Type B pancreatic cell (in vitro differentiated cells): ENCODE data around the gene SACM1L. TPM values are rescaled to one million over a fixed set of nuclear protein-coding genes. Genes with fewer than 3 reads are reported as not detected.
"Not testable (repeated sequence)": the region's sequence is repeated elsewhere in the genome, so short reads cannot be mapped to it uniquely, and the experiment has no call there.

Source experiments
- DNase-seq: peaks from one replicate; pipeline ENCODE4 v3.0.0; 2021; ENCODE audit warnings: mixed read lengths; ENCODE audit not compliant: unreplicated experiment; ENCODE audit errors: extremely low spot score
- H3K27ac Mint-ChIP-seq: 2 replicates; pipeline ENCODE4 v1.8.0; 2021; ENCODE audit warnings: mild to moderate bottlenecking, mixed read lengths
- H3K27me3 Mint-ChIP-seq: 2 replicates; pipeline ENCODE4 v1.8.0; 2021; ENCODE audit warnings: mixed read lengths
- H3K36me3 Mint-ChIP-seq: 2 replicates; pipeline ENCODE4 v1.8.0; 2021; ENCODE audit warnings: mixed read lengths
- H3K4me1 Mint-ChIP-seq: one replicate; pipeline ENCODE4 v1.8.0; 2021; ENCODE audit warnings: mixed read lengths; ENCODE audit not compliant: unreplicated experiment
- H3K4me3 Mint-ChIP-seq: 2 replicates; pipeline ENCODE4 v1.8.0; 2021; ENCODE audit warnings: mild to moderate bottlenecking, mixed read lengths
- H3K9me3 Mint-ChIP-seq: 2 replicates; pipeline ENCODE4 v1.8.0; 2021; ENCODE audit warnings: mixed read lengths
- CTCF ChIP-seq: fragments of 200-600 bp; sonication (generic); conservative IDR thresholded peaks from 2 replicates; pipeline ENCODE4 v1.5.0; 2021; ENCODE audit warnings: antibody characterized with exemption, mild to moderate bottlenecking
- total RNA-seq: library from RNA; stranded (reverse); gene quantifications from 2 replicates; pipeline ENCODE4 v1.2.1, GENCODE V29; 2021; ENCODE audit warnings: low replicate concordance

Gene SACM1L
- total RNA-seq, 1 donor from 2014 or later, result 51.6 TPM

DNA sequence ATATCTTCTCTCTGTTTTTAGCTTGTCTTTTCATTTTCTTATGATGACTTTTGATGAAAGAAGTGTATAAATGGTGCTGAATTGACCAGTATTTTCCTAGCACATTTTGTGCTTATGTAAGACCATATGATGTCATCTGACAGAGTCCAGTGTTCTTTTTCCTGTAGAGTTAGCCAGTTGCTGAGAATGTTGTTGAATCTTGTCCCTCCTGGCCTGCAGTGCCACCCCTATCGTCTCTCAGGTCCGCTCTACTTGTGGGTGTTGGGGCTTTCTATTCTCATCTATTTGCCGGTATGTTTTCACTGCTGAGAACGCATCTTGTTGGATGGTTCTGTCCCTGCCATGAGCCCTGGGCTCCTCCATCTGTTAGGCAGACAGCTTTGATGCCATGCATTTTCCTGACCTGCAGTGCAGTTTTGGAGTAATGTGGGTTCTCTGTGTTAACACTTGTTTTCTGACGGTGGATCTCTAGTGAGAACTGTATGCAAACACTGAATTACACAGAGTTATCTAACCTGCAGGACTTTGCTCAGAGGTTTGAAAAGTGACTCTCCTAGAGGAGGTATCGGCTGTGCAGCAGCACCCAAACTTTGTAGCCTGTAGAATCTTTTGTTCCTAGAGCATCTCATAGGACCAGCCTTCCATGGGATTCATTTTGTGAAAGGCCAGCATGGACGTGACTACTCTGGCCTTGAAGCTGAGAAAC, 62.5 kb downstream of the SACM1L start:
- Mint-ChIP-seq H3K27me3 (no peaks in the 10 kb centered on the region), H3K27ac (no peak overlapping the region), H3K4me3 (no peak overlapping the region), H3K36me3 (peaks cover 15% of the 10 kb centered on the region), H3K9me3 (no peaks in the 10 kb centered on the region), H3K4me1 (no peaks in the 10 kb centered on the region)
- TF ChIP-seq CTCF, result no peak
- no peak for DNase-seq

GRCh38 chr3:45753095-45753494, 63.9 kb downstream of the SACM1L start:
- H3K36me3 Mint-ChIP-seq, result peaks cover 15% of the 10 kb centered on the region
- no peak overlapping the region for H3K27ac Mint-ChIP-seq
- no peak for TF ChIP-seq CTCF
- H3K4me1 Mint-ChIP-seq, result no peaks in the 10 kb centered on the region
- DNase-seq, result no peak
- H3K27me3 Mint-ChIP-seq, result no peaks in the 10 kb centered on the region
- H3K4me3 Mint-ChIP-seq, result no peak overlapping the region
- no peaks in the 10 kb centered on the region for H3K9me3 Mint-ChIP-seq

GRCh38 chr3:45754461-45754860, 65.3 kb downstream of the SACM1L start:
- Mint-ChIP-seq H3K4me3 (no peak overlapping the region), H3K4me1 (no peaks in the 10 kb centered on the region), H3K27me3 (no peaks in the 10 kb centered on the region), H3K36me3 (peaks cover 12% of the 10 kb centered on the region), H3K27ac (no peak overlapping the region), H3K9me3 (no peaks in the 10 kb centered on the region)
- DNase-seq, result no peak
- no peak for TF ChIP-seq CTCF

DNA sequence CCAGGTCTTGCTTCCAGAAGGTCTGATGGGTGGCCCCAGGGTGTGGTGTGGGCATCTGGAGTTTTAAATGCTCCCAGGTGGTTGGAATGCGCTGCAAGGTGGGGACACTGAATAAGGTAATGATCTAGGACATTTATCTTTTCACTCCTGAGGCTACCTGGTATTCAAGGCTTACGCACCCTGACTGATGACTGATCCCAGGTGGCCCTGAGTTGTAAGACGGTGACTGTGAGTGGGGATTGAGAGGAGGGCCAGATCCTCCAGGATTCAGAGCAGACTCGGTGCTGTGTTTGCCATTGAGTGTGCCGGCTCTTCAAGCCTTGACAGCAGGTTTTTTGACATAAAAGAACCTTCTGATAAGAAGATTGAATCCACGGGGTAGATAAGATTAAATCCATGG, 66.9 kb downstream of the SACM1L start:
- TF ChIP-seq CTCF, result no peak
- no peaks in the 10 kb centered on the region for H3K27me3 Mint-ChIP-seq
- H3K4me1 Mint-ChIP-seq, result no peaks in the 10 kb centered on the region
- H3K36me3 Mint-ChIP-seq, result peaks cover 12% of the 10 kb centered on the region
- no peak overlapping the region for H3K4me3 Mint-ChIP-seq
- DNase-seq, result no peak
- H3K9me3 Mint-ChIP-seq, result no peaks in the 10 kb centered on the region
- H3K27ac Mint-ChIP-seq, result no peak overlapping the region

DNA sequence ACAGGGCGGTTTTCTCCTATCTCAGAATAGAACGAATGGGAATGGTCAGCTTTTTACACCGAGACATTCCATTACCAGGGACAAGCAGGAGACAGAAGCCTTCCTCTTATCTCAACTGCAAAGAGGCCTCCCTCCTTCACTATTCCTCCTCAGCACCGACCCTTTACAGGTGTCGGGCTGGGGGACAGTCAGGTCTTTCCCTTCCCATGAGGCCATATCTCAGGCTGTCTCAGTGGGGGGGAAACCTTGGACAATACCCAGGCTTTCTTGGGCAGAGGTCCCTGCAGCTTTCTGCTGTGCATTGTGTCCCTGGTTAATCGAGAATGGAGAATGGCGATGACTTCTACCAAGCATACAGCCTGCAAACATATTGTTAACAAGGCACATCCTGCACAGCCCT, 67.9 kb downstream of the SACM1L start:
- H3K4me3 Mint-ChIP-seq, H3K4me1 Mint-ChIP-seq, H3K9me3 Mint-ChIP-seq, DNase-seq, H3K27ac Mint-ChIP-seq, H3K27me3 Mint-ChIP-seq: not testable (repeated sequence)
- peaks cover 12% of the 10 kb centered on the region for H3K36me3 Mint-ChIP-seq

- peaks cover 6% of the 10 kb centered on the region for H3K36me3 Mint-ChIP-seq
- H3K4me3 Mint-ChIP-seq, result no peak overlapping the region
- TF ChIP-seq CTCF, result no peak
- H3K4me1 Mint-ChIP-seq, result no peaks in the 10 kb centered on the region
- H3K27ac Mint-ChIP-seq, result no peak overlapping the region
- no peak for DNase-seq
- no peaks in the 10 kb centered on the region for H3K9me3 Mint-ChIP-seq
- H3K27me3 Mint-ChIP-seq, result no peaks in the 10 kb centered on the region
Observed at GRCh38 chr3:45758871-45759270, 69.7 kb downstream of the SACM1L start.
